ENCODE results near the gene MYH14. TPM values are rescaled to one million over a fixed set of nuclear protein-coding genes. Genes with fewer than 3 reads are reported as not detected.

The MYH14 gene
- total and polyA plus RNA-seq, 2 of the 8 experiments (the other 6 are each of a cell fraction or from before 2014, with no cell fraction given), result 17.3 to 28.6 TPM

DNA sequence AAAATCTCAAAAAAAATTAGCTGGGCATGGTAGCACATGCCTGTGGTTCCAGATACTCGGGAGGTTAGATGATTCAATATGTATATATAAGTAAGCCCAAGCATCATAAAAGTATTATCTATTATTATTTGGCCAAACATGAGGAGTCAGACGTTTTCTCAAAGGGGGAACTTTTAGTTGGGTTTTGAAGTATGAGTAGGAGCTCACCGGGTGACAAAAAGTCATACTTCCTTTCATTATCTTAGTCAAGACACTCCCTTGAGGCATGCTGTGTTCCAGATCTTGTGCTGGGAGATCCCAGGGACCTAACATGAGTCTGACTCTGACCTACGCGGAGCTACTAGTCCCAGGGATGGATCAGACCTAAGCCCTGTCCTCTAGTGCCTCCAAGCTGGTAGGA, 8.2 kb upstream of the MYH14 start:
- TF ChIP-seq TCF12 (IDR thresholded peaks at IDR 0.05; ENCODE audit: low read depth, low read length) (no peak), TEAD4 (IDR thresholded peaks at IDR 0.05; ENCODE audit: low read depth, low read length) (no peak), SIRT6 (IDR thresholded peaks at IDR 0.05; ENCODE audit: low read length) (no peak), RBBP5 (IDR thresholded peaks at IDR 0.05; ENCODE audit: borderline replicate concordance, low read depth, low read length) (no peak), CHD1 (IDR thresholded peaks at IDR 0.05; ENCODE audit: low read depth, low read length) (no peak), SP4 (IDR thresholded peaks at IDR 0.05; ENCODE audit: low read length) (no peak), CHD2 (IDR thresholded peaks at IDR 0.05; ENCODE audit: low read length) (no peak), JUND (IDR thresholded peaks at IDR 0.05; ENCODE audit: low read length) (no peak)
- TF ChIP-seq, protein P1, sequence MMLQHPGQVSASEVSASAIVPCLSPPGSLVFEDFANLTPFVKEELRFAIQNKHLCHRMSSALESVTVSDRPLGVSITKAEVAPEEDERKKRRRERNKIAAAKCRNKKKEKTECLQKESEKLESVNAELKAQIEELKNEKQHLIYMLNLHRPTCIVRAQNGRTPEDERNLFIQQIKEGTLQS (IDR thresholded peaks at IDR 0.05; ENCODE audit: insufficient read depth, low read depth, low read length), result no peak
- no peak overlapping the region for H3K4me2 ChIP-seq (ENCODE audit: insufficient read depth in 1 of 2, low read depth in 2 of 2, low read length in 2 of 2)
- no peak overlapping the region for H3K27ac ChIP-seq (ENCODE audit: low read depth, low read length)
- DNase-seq (ENCODE audit: low read depth in 1 of 2, low spot score in 2 of 2), result no peak
- H2AK5ac ChIP-seq (ENCODE audit: low read depth, low read length), result no peak overlapping the region
- H3K9ac ChIP-seq (replicated peaks in 1 of 4; ENCODE audit: extremely low read depth in 1 of 4, low read depth in 3 of 4, low read length in 3 of 4), result no peak overlapping the region
- no peak overlapping the region for H2BK5ac ChIP-seq (ENCODE audit: low read depth, low read length)
- H3K4ac ChIP-seq (replicated peaks; ENCODE audit: insufficient read length, low read depth, low read length), result no peak overlapping the region
- no peak for FAIRE-seq
- no peaks in the 10 kb centered on the region for H3K79me2 ChIP-seq (ENCODE audit: control insufficient read depth in 1 of 2, insufficient read depth in 2 of 2, low read length in 2 of 2)
- H4K20me1 ChIP-seq (replicated peaks in 1 of 2; ENCODE audit: control insufficient read depth in 1 of 2, insufficient read depth in 2 of 2, low read length in 2 of 2), result peaks cover 0 to 3% of the 10 kb centered on the region in 2 experiments
- peaks cover 4% of the 10 kb centered on the region; the same call in 1 of the 2 replicates for H3K23me2 ChIP-seq (ENCODE audit: low read depth, low read length)
- no peak overlapping the region for H3K18ac ChIP-seq (ENCODE audit: extremely low read depth, low read length)
- no peaks in the 10 kb centered on the region for H3K4me1 ChIP-seq (replicated peaks in 1 of 4; ENCODE audit: control insufficient read depth in 3 of 4, insufficient read depth in 4 of 4, low read length in 3 of 4)
- no peaks in the 10 kb centered on the region for H3K9me3 ChIP-seq (ENCODE audit: insufficient read depth in 2 of 2, low read depth in 1 of 2, low read length in 1 of 2)
- H2BK12ac ChIP-seq (ENCODE audit: low read depth, low read length), result no peak overlapping the region
- no peak overlapping the region for H3K14ac ChIP-seq (ENCODE audit: insufficient read length)
- H4K91ac ChIP-seq (replicated peaks; ENCODE audit: insufficient read length, low read length), result no peak overlapping the region
- ChIA-PET CTCF (ENCODE audit: partially characterized antibody) (interaction anchor here (0.8 to 0.9 kb wide), 3 partner anchors 23 to 35 kb away, joined by 3 to 4 read pairs (median 3); no protein-coding TSS in a partner anchor), POLR2A (ENCODE audit: partially characterized antibody) (no interaction called here)
- no peak overlapping the region for H2BK120ac ChIP-seq (replicated peaks; ENCODE audit: low read depth, low read length)
- no peak overlapping the region for H3K56ac ChIP-seq (replicated peaks; ENCODE audit: insufficient read length, low read depth, low read length)
- H3K79me1 ChIP-seq (ENCODE audit: low read depth, low read length), result no peaks in the 10 kb centered on the region
- H3K23ac ChIP-seq (ENCODE audit: insufficient read length), result no peak overlapping the region
- 65% methylated on average over 5 of the region's 5 CpGs; no CpG with 5 or more reads in 1 of the 2 experiments for WGBS, 2 experiments (ENCODE audit: extremely low coverage in 1 of 2, insufficient coverage in 1 of 2, insufficient read length in 1 of 2, insufficient replicate concordance in 2 of 2, low coverage in 1 of 2, low lambda C conversion rate in 2 of 2, missing lambda C conversion rate in 1 of 2)
- no peak overlapping the region for H2BK15ac ChIP-seq (ENCODE audit: low read length)
- no peak overlapping the region for H4K8ac ChIP-seq (ENCODE audit: extremely low read depth, insufficient read depth, low read length)
- H4K5ac ChIP-seq (ENCODE audit: insufficient read length, low read depth, low read length), result no peak overlapping the region
- no peaks in the 10 kb centered on the region; a peak in 1 of 7 replicates for H3K27me3 ChIP-seq (replicated peaks in 1 of 4; ENCODE audit: control insufficient read depth in 3 of 4, extremely low read depth in 1 of 4, insufficient read depth in 3 of 4, low read length in 3 of 4)
- no peak overlapping the region for H2BK20ac ChIP-seq (ENCODE audit: low read length)
- H3K36me3 ChIP-seq (ENCODE audit: control insufficient read depth in 2 of 4, insufficient read depth in 4 of 4, low read length in 3 of 4), result no peaks in the 10 kb centered on the region
- H3K4me3 ChIP-seq (ENCODE audit: extremely low read depth in 1 of 4, insufficient read depth in 2 of 4, low read depth in 3 of 4, low read length in 4 of 4), result no peak overlapping the region
- H2AFZ ChIP-seq (ENCODE audit: low read length), result no peak overlapping the region
